Fibroblast of lung (primary cell): ENCODE results near the gene CSH2. TPM values are rescaled to one million over a fixed set of nuclear protein-coding genes. Genes with fewer than 3 reads are reported as not detected.
A peak's percentile ranks its signal among the peaks of the same experiment; 100 is the strongest.

ENCODE experiments used
- DNase-seq, 2 donors: peaks; one replicate each; pipeline versions ENCODE4 v3.0.0 to v3.0.0-alpha.2; 2010; ENCODE audit warnings: low read depth in 2 of 2
- H2AFZ ChIP-seq: 2 replicates; pipeline ENCODE4 v1.5.1; 2012; ENCODE audit warnings: low read length, control low read depth, inconsistent platforms
- H3K27ac ChIP-seq: 2 replicates; pipeline ENCODE4 v1.5.1; 2011; ENCODE audit warnings: low read length, control low read depth; ENCODE audit not compliant: insufficient read depth
- H3K27me3 ChIP-seq: 2 replicates; pipeline ENCODE4 v1.5.1; 2011; ENCODE audit warnings: mild to moderate bottlenecking, low read length; ENCODE audit not compliant: control insufficient read depth, insufficient read depth
- H3K36me3 ChIP-seq: 2 replicates; pipeline ENCODE4 v1.5.1; 2011; ENCODE audit warnings: low read length; ENCODE audit not compliant: control insufficient read depth, insufficient read depth
- H3K4me1 ChIP-seq: 2 replicates; pipeline ENCODE4 v1.5.1; 2011; ENCODE audit warnings: low read length; ENCODE audit not compliant: control insufficient read depth, insufficient read depth; ENCODE audit errors: extremely low read depth
- H3K4me2 ChIP-seq: 2 replicates; pipeline ENCODE4 v1.5.1; 2011; ENCODE audit warnings: low read length, control low read depth; ENCODE audit not compliant: insufficient read depth; ENCODE audit errors: extremely low read depth
- H3K4me3 ChIP-seq, 4 experiments: fragments of 200-600 bp in 1 of 4; sonication (generic) in 1 of 4; replicated peaks in 1 of 4; 2 replicates each; pipeline ENCODE4 v1.5.1; 2011 to 2016; ENCODE audit warnings: low read length in 4 of 4, low read depth in 3 of 4, mild to moderate bottlenecking in 3 of 4, control low read depth in 2 of 4, inconsistent platforms in 1 of 4, mixed read lengths in 1 of 4; ENCODE audit not compliant: insufficient read depth in 1 of 4; ENCODE audit errors: control extremely low read depth in 1 of 4
- H3K79me2 ChIP-seq: 2 replicates; pipeline ENCODE4 v1.5.1; 2012; ENCODE audit warnings: mild to moderate bottlenecking, low read length, inconsistent platforms; ENCODE audit not compliant: control insufficient read depth, insufficient read depth
- H3K9ac ChIP-seq: 2 replicates; pipeline ENCODE4 v1.5.1; 2011; ENCODE audit warnings: mild to moderate bottlenecking, low read length, control low read depth; ENCODE audit not compliant: insufficient read depth
- H3K9me3 ChIP-seq: 2 replicates; pipeline ENCODE4 v1.5.1; 2012; ENCODE audit warnings: low read depth, low read length; ENCODE audit not compliant: control insufficient read depth, insufficient read depth
- H4K20me1 ChIP-seq: 2 replicates; pipeline ENCODE4 v1.5.1; 2011; ENCODE audit warnings: low read length; ENCODE audit not compliant: control insufficient read depth, insufficient read depth; ENCODE audit errors: extremely low read depth
- EZH2 ChIP-seq: IDR thresholded peaks from 2 replicates; pipeline ENCODE4 v1.5.1; 2012; ENCODE audit warnings: low read length, control low read depth, mild to moderate bottlenecking; ENCODE audit errors: missing control alignments
- polyA plus RNA-seq, 2 donors: library from polyadenylated mRNA; depleted of rRNA in 1 of 2; stranded (reverse) in 1 of 2; unstranded in 1 of 2; fragments of >200 nt; gene quantifications; 2 replicates each; pipeline ENCODE4 v1.2.1, GENCODE V29; 2011 to 2012; ENCODE audit warnings: missing spikeins in 1 of 2
- total RNA-seq: library from RNA; depleted of rRNA; stranded (reverse); fragments of >200 nt; gene quantifications from 2 replicates; pipeline ENCODE4 v1.2.1, GENCODE V29; 2014
- TF ChIP-seq, protein P1 (sequence below), 2 donors: IDR thresholded peaks in 1 of 2; conservative IDR thresholded peaks in 1 of 2; 1 replicate in 1 of 2; 2 replicates in 1 of 2; pipeline ENCODE4 v1.5.1; 2011 to 2012; ENCODE audit warnings: low read length in 2 of 2, control low read depth in 1 of 2, inconsistent platforms in 1 of 2, low read depth in 1 of 2, mild to moderate bottlenecking in 1 of 2

CSH2 gene
- total and polyA plus RNA-seq, 2 donors (not counting 1 experiment from before 2014, with no cell fraction given): not detected

DNA sequence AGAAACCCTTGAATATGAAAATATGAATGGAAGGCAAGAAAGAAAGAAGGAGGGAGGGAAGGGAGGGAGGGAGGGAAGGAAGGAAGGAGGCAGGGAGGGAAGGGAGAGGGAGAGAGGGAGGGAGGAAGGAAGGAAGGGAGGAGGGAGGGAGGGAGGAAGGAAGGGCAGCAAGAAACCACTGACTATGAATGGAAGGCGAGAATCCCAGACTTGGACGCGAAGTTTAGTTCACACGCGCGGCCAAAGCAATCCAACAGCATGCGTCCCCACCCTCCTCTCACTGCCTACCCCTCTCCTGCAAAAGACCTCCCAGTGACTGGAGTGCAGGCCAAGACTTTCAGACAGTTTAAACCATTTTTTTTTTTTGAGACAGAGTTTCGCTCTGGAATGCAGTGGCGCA is 23.1 kb downstream of the CSH2 start:
- Histone ChIP-seq H3K27ac (no peak overlapping the region), H3K9ac (no peak overlapping the region), H2AFZ (no peak overlapping the region), H3K4me1 (no peaks in the 10 kb centered on the region), H3K27me3 (no peaks in the 10 kb centered on the region), H3K79me2 (no peaks in the 10 kb centered on the region), H3K4me2 (no peak overlapping the region), H4K20me1 (no peaks in the 10 kb centered on the region), H3K9me3 (no peaks in the 10 kb centered on the region), H3K4me3 (no peak overlapping the region), H3K36me3 (no peaks in the 10 kb centered on the region)
- no peak for DNase-seq
- no peak for TF ChIP-seq EZH2
- TF ChIP-seq, protein P1, sequence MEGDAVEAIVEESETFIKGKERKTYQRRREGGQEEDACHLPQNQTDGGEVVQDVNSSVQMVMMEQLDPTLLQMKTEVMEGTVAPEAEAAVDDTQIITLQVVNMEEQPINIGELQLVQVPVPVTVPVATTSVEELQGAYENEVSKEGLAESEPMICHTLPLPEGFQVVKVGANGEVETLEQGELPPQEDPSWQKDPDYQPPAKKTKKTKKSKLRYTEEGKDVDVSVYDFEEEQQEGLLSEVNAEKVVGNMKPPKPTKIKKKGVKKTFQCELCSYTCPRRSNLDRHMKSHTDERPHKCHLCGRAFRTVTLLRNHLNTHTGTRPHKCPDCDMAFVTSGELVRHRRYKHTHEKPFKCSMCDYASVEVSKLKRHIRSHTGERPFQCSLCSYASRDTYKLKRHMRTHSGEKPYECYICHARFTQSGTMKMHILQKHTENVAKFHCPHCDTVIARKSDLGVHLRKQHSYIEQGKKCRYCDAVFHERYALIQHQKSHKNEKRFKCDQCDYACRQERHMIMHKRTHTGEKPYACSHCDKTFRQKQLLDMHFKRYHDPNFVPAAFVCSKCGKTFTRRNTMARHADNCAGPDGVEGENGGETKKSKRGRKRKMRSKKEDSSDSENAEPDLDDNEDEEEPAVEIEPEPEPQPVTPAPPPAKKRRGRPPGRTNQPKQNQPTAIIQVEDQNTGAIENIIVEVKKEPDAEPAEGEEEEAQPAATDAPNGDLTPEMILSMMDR (conservative IDR thresholded peaks at IDR 0.05 in 1 of 2, IDR thresholded peaks at IDR 0.05 in 1 of 2; ENCODE audit: low read depth in 1 of 2, low read length in 2 of 2): no peak

DNA sequence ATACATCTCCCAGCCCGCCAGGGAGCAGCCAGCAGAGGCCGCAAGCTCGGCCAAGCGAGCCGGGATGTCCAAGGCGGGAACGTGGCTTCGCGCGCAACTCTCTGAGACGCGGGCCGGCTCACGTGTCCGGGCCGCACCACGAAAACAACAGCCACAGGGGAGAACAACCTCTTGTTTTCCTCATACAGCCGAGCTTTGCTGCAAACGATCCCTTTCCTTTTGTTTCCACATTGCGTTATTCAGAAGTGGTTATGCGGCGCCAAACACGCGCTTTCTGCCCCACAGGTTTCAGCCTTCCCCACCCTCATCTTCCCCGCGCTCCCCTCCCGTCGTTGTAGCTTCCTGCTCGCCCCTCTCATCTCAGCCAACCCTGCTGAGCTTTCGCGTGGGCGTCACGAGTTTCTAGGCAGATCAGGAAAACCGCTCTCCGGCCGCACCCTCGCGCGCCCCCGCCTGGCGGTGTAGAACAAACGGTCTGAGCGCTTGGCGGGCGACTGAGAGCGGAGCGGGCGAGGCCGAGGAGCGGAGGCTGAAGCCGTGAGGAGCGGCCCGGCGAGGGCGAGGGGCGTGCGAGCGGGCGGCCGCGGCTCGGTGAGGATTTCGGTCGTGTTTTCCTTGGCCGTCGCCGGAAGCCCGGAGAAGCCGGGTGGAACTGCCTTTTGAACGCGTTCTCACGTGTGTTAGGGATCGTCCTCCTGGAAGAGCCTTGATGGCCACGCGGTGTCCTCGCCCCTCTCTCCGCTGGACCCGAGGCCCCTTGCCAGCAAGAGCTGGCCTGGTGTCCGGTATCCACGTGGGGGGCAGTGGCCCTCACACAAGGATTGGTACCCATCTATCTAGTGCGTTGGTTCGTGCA is 24.4 kb downstream of the CSH2 start:
- peak; percentile 82 to 88 for DNase-seq
- Histone ChIP-seq H4K20me1 (no peaks in the 10 kb centered on the region), H3K27ac (peak overlapping the region; percentile 57), H2AFZ (peak overlapping the region; percentile 99), H3K4me1 (no peaks in the 10 kb centered on the region), H3K36me3 (no peaks in the 10 kb centered on the region), H3K79me2 (no peaks in the 10 kb centered on the region), H3K9me3 (no peaks in the 10 kb centered on the region), H3K4me3 (peak overlapping the region in 3 of 4 experiments; percentile 19 to 38 (median 32)), H3K27me3 (no peaks in the 10 kb centered on the region), H3K4me2 (peak overlapping the region; percentile 58), H3K9ac (peak overlapping the region; percentile 57)
- TF ChIP-seq, protein P1 (conservative IDR thresholded peaks at IDR 0.05 in 1 of 2, IDR thresholded peaks at IDR 0.05 in 1 of 2; ENCODE audit: low read depth in 1 of 2, low read length in 2 of 2): peak; percentile 40 to 49
- no peak for TF ChIP-seq EZH2

DNA sequence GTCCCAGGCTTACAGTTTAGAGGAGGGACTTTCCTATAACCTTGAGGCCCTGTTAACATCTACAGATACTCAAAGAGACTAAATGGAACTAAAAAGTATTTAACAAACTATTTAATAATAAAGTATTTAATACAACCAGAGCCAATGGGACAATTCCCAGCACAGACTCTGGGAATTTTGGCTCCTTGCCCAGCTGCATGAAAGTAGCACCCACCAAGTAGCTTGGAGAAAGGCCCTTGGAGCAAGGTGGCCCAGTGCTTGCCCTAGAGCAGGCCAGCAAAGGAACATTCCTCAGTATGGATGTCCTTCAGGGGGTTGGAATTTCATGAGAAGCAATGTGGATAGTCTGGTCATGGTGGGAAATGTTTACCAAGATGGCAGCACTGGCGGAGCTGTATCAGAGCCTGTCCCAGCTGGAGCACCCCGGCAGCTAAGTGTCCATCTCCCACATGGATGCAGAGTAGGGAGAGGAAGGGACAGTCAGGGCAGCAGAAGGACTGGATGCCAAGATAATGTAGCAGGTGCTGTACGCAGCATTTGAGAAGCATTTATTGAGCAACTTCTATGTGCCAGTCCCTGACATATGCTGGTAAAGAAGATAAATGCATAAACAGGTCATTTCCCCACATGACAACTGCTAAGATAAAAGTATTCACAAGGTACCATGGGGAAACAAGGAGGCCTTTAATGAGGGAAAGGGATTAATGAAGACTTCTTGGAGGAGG is 25.8 kb downstream of the CSH2 start:
- no peak overlapping the region for H2AFZ ChIP-seq
- no peak for DNase-seq
- TF ChIP-seq EZH2: no peak
- TF ChIP-seq, protein P1 (conservative IDR thresholded peaks at IDR 0.05 in 1 of 2, IDR thresholded peaks at IDR 0.05 in 1 of 2; ENCODE audit: low read depth in 1 of 2, low read length in 2 of 2): no peak
- no peaks in the 10 kb centered on the region for H3K79me2 ChIP-seq
- H4K20me1 ChIP-seq: no peaks in the 10 kb centered on the region
- no peak overlapping the region for H3K9ac ChIP-seq
- H3K27me3 ChIP-seq: no peaks in the 10 kb centered on the region
- H3K4me3 ChIP-seq: no peak overlapping the region
- peaks cover 3% of the 10 kb centered on the region for H3K4me1 ChIP-seq
- no peaks in the 10 kb centered on the region for H3K9me3 ChIP-seq
- no peaks in the 10 kb centered on the region for H3K36me3 ChIP-seq
- H3K27ac ChIP-seq: no peak overlapping the region
- H3K4me2 ChIP-seq: no peak overlapping the region
